HL-60 (cell line): ENCODE data around the gene ZNF280B.

Source experiments
- DNase-seq, 2 experiments: peaks; one replicate each; pipeline ENCODE4 v3.0.0-alpha.2; 2010 to 2020; ENCODE audit warnings: low read depth in 1 of 2, low spot score in 1 of 2
- H3K27ac ChIP-seq: fragments of 250-450 bp; sonication (Bioruptor Pico); replicated peaks from 2 replicates; pipeline ENCODE4 v1.5.1; 2020; ENCODE audit warnings: mild to moderate bottlenecking, moderate library complexity
- H3K27me3 ChIP-seq: fragments of 250-450 bp; sonication (Bioruptor Pico); 2 replicates; pipeline ENCODE4 v1.5.1; 2021; ENCODE audit warnings: mild to moderate bottlenecking, moderate library complexity; ENCODE audit not compliant: insufficient read depth, poor library complexity, severe bottlenecking
- H3K4me3 ChIP-seq: replicated peaks from 2 replicates; pipeline ENCODE4 v1.5.1; 2011; ENCODE audit warnings: mild to moderate bottlenecking, control low read depth, low read length; ENCODE audit not compliant: insufficient read depth
- GABPA ChIP-seq: IDR thresholded peaks from 2 replicates; pipeline ENCODE4 v1.6.1; 2012; ENCODE audit warnings: low read depth
- POLR2AphosphoS5 ChIP-seq: IDR thresholded peaks from 2 replicates; pipeline ENCODE4 v1.6.1; 2012; ENCODE audit warnings: low read depth
- SPI1 ChIP-seq: IDR thresholded peaks from 2 replicates; pipeline ENCODE4 v1.6.1; 2012; ENCODE audit warnings: low read depth, mild to moderate bottlenecking, borderline replicate concordance
- TF ChIP-seq, protein P1 (sequence below): IDR thresholded peaks from 2 replicates; pipeline ENCODE4 v1.6.1; 2012; ENCODE audit warnings: low read depth; ENCODE audit not compliant: insufficient replicate concordance
- TF ChIP-seq, protein P2 (sequence below): IDR thresholded peaks from one replicate; pipeline ENCODE4 v1.5.1; 2011; ENCODE audit warnings: low read length, control low read depth, inconsistent platforms; ENCODE audit not compliant: insufficient read depth

The ZNF280B gene

DNA sequence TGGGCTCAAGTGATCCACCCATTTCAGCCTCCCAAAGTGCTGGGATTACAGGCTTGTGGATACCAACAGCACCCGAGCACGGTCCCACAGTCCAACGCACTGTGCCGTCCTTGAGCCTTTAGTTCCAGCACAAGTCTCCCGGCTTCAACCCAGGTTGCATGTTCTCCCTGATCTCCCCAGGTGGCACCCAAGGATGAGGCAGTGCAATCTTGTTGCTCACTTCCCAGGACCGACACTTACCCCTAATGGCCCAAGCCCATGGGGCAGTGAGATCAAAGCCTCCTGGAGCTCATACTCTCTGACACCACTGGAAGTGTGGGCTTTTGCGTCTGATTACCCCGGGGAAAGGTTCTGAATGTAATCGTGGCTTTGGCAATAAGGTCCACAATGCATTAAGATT lies 47.1 kb upstream of the ZNF280B start:
- no peak overlapping the region for H3K4me3 ChIP-seq
- no peaks in the 10 kb centered on the region for H3K27me3 ChIP-seq
- DNase-seq = no peak
- TF ChIP-seq SPI1 (no peak), GABPA (no peak), POLR2AphosphoS5 (no peak)
- TF ChIP-seq, protein P1, sequence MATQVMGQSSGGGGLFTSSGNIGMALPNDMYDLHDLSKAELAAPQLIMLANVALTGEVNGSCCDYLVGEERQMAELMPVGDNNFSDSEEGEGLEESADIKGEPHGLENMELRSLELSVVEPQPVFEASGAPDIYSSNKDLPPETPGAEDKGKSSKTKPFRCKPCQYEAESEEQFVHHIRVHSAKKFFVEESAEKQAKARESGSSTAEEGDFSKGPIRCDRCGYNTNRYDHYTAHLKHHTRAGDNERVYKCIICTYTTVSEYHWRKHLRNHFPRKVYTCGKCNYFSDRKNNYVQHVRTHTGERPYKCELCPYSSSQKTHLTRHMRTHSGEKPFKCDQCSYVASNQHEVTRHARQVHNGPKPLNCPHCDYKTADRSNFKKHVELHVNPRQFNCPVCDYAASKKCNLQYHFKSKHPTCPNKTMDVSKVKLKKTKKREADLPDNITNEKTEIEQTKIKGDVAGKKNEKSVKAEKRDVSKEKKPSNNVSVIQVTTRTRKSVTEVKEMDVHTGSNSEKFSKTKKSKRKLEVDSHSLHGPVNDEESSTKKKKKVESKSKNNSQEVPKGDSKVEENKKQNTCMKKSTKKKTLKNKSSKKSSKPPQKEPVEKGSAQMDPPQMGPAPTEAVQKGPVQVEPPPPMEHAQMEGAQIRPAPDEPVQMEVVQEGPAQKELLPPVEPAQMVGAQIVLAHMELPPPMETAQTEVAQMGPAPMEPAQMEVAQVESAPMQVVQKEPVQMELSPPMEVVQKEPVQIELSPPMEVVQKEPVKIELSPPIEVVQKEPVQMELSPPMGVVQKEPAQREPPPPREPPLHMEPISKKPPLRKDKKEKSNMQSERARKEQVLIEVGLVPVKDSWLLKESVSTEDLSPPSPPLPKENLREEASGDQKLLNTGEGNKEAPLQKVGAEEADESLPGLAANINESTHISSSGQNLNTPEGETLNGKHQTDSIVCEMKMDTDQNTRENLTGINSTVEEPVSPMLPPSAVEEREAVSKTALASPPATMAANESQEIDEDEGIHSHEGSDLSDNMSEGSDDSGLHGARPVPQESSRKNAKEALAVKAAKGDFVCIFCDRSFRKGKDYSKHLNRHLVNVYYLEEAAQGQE = no peak
- TF ChIP-seq, protein P2, sequence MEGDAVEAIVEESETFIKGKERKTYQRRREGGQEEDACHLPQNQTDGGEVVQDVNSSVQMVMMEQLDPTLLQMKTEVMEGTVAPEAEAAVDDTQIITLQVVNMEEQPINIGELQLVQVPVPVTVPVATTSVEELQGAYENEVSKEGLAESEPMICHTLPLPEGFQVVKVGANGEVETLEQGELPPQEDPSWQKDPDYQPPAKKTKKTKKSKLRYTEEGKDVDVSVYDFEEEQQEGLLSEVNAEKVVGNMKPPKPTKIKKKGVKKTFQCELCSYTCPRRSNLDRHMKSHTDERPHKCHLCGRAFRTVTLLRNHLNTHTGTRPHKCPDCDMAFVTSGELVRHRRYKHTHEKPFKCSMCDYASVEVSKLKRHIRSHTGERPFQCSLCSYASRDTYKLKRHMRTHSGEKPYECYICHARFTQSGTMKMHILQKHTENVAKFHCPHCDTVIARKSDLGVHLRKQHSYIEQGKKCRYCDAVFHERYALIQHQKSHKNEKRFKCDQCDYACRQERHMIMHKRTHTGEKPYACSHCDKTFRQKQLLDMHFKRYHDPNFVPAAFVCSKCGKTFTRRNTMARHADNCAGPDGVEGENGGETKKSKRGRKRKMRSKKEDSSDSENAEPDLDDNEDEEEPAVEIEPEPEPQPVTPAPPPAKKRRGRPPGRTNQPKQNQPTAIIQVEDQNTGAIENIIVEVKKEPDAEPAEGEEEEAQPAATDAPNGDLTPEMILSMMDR = no peak
- H3K27ac ChIP-seq = no peak overlapping the region

DNA sequence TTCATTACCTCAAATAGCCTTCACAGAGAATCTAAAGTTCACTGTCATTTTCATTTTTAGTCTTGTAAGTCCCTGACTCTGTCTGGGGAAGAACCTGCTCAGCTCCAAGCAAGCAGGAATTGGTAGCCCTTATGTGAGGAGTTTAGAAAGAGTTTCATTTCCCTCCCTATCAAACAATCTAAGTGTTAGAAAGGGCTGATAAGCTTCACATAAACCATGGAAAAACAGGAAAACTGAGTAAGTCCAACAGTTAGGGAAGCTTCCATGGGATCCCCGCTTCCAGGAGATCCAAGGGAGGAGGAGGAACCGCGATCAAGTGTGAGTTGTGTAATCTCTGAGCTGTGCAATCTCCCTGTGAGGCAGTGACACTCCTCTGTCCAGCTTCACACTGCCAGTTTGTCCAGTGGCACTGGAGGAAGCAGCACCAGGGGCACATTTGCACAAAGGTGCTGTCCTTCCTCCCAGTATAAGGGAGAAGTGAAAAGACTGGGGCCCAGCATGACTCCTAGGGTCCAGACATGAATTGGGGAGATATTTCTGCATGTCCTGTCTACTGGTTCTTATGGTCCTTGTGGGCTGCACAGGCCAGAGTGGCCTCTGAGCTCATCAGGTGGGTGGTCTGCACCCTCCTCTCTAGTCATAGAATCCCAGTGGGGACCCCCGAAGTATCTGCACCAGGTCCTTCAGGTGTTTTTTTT lies 46.2 kb upstream of the ZNF280B start:
- DNase-seq = peak in 1 of 2 experiments; percentile 50
- Histone ChIP-seq H3K27ac (0 out of 2 replicates have a peak overlapping the region, but pooled peaks have one; percentile 6), H3K27me3 (no peaks in the 10 kb centered on the region), H3K4me3 (no peak overlapping the region)
- TF ChIP-seq, protein P1 = no peak
- TF ChIP-seq SPI1 = no peak
- TF ChIP-seq POLR2AphosphoS5 = no peak

DNA sequence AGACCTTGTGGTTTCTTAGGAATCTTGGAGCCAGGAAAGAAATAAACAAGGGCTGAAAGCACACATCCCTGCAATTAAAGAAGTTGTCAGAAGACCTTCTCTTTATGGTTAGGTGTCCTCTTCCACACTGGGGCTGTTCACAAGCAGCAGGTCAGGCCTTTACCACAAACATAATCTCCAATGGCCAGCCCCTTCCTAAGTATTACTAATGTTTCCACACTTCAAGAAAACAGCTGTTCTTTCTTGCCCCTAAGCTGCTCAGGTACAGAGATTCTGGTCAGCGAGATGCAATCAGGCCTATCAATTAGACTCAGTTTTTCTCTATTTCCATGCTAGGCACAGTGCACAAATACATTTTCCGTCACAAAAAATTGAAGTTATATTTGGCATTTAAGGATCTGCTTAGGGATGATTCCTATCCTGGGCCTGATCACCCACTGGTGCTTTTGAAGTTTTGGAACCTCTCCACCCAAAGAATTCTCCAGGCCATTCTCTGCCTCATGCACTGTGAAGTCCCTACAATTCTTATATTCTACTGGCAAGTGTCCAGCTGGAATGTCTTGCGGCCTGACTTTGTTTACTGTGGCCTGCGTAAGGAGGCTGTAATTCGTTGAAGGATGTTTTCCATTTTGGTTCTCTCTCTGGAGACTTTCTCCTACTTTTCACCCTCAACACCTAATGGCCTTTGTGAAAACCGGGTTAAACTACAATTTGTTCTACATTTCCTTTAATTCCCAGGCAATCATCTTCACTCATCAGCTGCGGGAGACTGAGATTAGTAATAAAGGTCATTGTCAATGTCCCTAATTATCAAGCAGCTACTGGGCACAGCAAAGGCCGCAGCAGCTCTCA lies 45.4 kb upstream of the ZNF280B start:
- no peaks in the 10 kb centered on the region for H3K27me3 ChIP-seq
- TF ChIP-seq, protein P1 = no peak
- no peak for TF ChIP-seq GABPA
- TF ChIP-seq, protein P2 = no peak
- TF ChIP-seq POLR2AphosphoS5 = no peak
- TF ChIP-seq SPI1 = no peak
- no peak overlapping the region for H3K4me3 ChIP-seq
- H3K27ac ChIP-seq = no peak overlapping the region
- DNase-seq = no peak
